Activated naive CD4-positive, alpha-beta T cell treated with anti-CD3 and anti-CD28 coated beads, Interleukin-2, amount 50 U/mL, for 24 hours (primary cell): ENCODE results near the gene GDF2.

Source experiments
- H3K27ac Mint-ChIP-seq: one replicate; pipeline ENCODE4 v1.8.0; 2021; ENCODE audit warnings: mild to moderate bottlenecking, mixed read lengths
- H3K27me3 Mint-ChIP-seq: one replicate; pipeline ENCODE4 v1.8.0; 2021; ENCODE audit warnings: mixed read lengths
- H3K36me3 Mint-ChIP-seq: one replicate; pipeline ENCODE4 v1.8.0; 2021; ENCODE audit warnings: mixed read lengths
- H3K4me1 Mint-ChIP-seq: one replicate; pipeline ENCODE4 v1.8.0; 2021; ENCODE audit warnings: mixed read lengths
- H3K4me3 Mint-ChIP-seq: one replicate; pipeline ENCODE4 v1.8.0; 2021; ENCODE audit warnings: mild to moderate bottlenecking, mixed read lengths
- H3K9me3 Mint-ChIP-seq: one replicate; pipeline ENCODE4 v1.8.0; 2021; ENCODE audit warnings: mixed read lengths

The GDF2 gene

DNA sequence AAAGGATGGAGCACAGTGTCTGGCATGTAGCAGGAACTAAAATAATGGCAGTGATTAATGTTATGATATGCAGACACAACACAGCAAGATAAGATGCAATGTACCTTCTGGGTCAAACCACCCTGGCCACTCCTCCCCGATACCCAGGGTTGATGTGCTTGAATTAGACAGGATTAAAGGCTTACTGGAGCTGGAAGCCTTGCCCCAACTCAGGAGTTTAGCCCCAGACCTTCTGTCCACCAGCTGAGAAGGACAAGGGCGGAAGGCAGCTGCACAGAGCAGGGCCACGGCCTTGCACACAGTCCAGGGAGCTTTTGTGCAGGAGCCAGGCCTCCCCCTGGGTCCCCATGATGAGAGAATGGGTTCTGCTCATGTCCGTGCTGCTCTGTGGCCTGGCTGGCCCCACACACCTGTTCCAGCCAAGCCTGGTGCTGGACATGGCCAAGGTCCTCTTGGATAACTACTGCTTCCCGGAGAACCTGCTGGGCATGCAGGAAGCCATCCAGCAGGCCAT lies 25.9 kb downstream of the GDF2 start, which contains the start of gene RBP3:
TSS of gene RBP3 (plus strand) at position 226 of the 514 bp plus-strand sequence. CDS start at position 348, 122 bp downstream.
- Mint-ChIP-seq H3K36me3 (no peaks in the 10 kb centered on the region), H3K9me3 (no peaks in the 10 kb centered on the region), H3K27ac (no peak within 1 kb of the TSS), H3K4me1 (no peaks in the 10 kb centered on the region), H3K4me3 (no peak within 1 kb of the TSS), H3K27me3 (no peaks in the 10 kb centered on the region)

DNA sequence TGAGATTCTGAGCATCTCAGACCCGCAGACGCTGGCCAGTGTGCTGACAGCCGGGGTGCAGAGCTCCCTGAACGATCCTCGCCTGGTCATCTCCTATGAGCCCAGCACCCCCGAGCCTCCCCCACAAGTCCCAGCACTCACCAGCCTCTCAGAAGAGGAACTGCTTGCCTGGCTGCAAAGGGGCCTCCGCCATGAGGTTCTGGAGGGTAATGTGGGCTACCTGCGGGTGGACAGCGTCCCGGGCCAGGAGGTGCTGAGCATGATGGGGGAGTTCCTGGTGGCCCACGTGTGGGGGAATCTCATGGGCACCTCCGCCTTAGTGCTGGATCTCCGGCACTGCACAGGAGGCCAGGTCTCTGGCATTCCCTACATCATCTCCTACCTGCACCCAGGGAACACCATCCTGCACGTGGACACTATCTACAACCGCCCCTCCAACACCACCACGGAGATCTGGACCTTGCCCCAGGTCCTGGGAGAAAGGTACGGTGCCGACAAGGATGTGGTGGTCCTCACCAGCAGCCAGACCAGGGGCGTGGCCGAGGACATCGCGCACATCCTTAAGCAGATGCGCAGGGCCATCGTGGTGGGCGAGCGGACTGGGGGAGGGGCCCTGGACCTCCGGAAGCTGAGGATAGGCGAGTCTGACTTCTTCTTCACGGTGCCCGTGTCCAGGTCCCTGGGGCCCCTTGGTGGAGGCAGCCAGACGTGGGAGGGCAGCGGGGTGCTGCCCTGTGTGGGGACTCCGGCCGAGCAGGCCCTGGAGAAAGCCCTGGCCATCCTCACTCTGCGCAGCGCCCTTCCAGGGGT lies 26.6 kb downstream of the GDF2 start:
- Mint-ChIP-seq H3K9me3 (no peaks in the 10 kb centered on the region), H3K36me3 (no peaks in the 10 kb centered on the region), H3K27me3 (no peaks in the 10 kb centered on the region), H3K4me1 (no peaks in the 10 kb centered on the region), H3K4me3 (no peak overlapping the region), H3K27ac (no peak overlapping the region)

DNA sequence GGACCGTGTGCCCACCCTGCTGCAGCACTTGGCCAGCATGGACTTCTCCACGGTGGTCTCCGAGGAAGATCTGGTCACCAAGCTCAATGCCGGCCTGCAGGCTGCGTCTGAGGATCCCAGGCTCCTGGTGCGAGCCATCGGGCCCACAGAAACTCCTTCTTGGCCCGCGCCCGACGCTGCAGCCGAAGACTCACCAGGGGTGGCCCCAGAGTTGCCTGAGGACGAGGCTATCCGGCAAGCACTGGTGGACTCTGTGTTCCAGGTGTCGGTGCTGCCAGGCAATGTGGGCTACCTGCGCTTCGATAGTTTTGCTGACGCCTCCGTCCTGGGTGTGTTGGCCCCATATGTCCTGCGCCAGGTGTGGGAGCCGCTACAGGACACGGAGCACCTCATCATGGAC lies 27.3 kb downstream of the GDF2 start:
- no peaks in the 10 kb centered on the region for H3K4me1 Mint-ChIP-seq
- no peak overlapping the region for H3K27ac Mint-ChIP-seq
- H3K36me3 Mint-ChIP-seq: no peaks in the 10 kb centered on the region
- no peaks in the 10 kb centered on the region for H3K27me3 Mint-ChIP-seq
- no peak overlapping the region for H3K4me3 Mint-ChIP-seq
- no peaks in the 10 kb centered on the region for H3K9me3 Mint-ChIP-seq

DNA sequence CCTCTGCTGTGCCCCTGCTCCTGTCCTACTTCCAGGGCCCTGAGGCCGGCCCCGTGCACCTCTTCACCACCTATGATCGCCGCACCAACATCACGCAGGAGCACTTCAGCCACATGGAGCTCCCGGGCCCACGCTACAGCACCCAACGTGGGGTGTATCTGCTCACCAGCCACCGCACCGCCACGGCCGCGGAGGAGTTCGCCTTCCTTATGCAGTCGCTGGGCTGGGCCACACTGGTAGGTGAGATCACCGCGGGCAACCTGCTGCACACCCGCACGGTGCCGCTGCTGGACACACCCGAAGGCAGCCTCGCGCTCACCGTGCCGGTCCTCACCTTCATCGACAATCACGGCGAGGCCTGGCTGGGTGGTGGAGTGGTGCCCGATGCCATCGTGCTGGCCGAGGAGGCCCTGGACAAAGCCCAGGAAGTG lies 27.7 kb downstream of the GDF2 start:
- Mint-ChIP-seq H3K4me3 (no peak overlapping the region), H3K27ac (no peak overlapping the region), H3K36me3 (no peaks in the 10 kb centered on the region)

DNA sequence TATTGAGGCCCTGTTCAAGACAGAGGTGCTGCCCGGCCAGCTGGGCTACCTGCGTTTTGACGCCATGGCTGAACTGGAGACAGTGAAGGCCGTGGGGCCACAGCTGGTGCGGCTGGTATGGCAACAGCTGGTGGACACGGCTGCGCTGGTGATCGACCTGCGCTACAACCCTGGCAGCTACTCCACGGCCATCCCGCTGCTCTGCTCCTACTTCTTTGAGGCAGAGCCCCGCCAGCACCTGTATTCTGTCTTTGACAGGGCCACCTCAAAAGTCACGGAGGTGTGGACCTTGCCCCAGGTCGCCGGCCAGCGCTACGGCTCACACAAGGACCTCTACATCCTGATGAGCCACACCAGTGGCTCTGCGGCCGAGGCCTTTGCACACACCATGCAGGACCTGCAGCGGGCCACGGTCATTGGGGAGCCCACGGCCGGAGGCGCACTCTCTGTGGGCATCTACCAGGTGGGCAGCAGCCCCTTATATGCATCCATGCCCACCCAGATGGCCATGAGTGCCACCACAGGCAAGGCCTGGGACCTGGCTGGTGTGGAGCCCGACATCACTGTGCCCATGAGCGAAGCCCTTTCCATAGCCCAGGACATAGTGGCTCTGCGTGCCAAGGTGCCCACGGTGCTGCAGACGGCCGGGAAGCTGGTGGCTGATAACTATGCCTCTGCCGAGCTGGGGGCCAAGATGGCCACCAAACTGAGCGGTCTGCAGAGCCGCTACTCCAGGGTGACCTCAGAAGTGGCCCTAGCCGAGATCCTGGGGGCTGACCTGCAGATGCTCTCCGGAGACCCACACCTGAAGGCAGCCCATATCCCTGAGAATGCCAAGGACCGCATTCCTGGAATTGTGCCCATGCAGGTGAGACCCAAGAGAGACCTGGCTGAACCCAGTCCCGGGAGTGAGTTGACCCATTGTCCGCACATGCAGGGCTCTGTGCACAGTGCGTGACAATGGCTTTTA lies 28.7 kb downstream of the GDF2 start:
- Mint-ChIP-seq H3K27ac (no peak overlapping the region), H3K4me1 (no peaks in the 10 kb centered on the region), H3K36me3 (no peaks in the 10 kb centered on the region), H3K4me3 (no peak overlapping the region), H3K27me3 (no peaks in the 10 kb centered on the region), H3K9me3 (no peaks in the 10 kb centered on the region)

More for the DNA sequence above, 27.7 kb downstream of the GDF2 start:
- Mint-ChIP-seq H3K4me1 (no peaks in the 10 kb centered on the region), H3K9me3 (no peaks in the 10 kb centered on the region), H3K27me3 (no peaks in the 10 kb centered on the region)

DNA sequence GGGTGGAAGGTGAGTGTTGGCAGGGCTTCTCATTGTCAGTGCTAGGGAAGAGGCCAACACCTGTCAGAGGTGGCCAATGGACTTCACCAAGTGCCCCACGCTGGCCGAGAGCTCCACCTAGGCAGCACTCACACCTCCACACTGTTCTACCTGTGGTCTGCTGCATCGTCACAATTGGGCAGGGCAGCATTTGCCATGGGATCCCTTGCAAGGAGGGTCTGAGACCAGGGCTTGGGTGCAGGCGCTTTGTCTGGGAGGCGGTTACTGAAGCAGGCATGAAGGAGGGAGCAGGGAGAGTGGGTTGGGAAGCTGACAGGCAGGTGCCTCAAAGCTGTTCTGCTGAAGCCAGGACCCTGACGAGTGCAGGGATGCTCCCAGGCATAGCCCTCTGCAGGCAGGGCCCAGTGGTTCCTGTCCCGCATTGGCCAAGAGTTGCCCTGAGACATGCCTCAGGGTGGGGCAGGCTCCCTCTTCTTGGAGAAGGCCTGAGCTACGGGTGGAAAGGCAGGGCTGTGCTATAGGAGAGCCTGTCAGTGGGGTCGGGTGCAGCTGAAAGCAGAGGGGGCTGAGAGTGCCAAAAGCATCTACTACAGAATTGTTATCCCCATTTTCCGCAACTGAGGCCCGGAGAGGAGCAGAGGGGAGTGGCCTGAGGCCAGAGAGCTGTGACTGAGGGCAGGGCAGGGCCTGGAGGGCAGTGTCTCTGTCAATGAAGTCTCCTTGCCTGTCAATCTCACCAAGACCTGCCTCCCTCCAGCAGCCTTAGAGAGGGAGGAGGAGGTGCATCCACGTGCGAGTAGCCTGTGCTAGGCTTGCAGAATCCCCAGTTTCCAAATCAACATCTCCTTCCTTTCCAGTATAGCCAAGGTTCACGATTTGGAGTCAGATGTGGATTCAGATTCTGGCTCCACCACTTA lies 29.9 kb downstream of the GDF2 start:
- Mint-ChIP-seq H3K36me3 (no peaks in the 10 kb centered on the region), H3K27ac (no peak overlapping the region)

DNA sequence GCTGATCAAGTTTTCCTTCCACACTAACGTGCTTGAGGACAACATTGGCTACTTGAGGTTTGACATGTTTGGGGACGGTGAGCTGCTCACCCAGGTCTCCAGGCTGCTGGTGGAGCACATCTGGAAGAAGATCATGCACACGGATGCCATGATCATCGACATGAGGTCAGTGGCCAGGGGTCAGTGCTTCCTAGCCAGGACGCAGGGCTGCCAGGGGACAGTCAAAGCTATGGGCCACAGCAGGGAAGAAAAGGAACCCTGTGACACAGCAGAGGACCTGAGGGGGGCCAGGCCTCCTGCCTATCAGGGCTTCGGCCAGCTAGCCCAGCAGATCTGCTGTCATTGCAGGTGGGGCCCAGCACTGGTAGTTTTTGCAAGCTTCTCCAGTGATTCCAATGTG lies 31.1 kb downstream of the GDF2 start:
- no peak overlapping the region for H3K4me3 Mint-ChIP-seq
- no peaks in the 10 kb centered on the region for H3K9me3 Mint-ChIP-seq
- H3K27me3 Mint-ChIP-seq: no peaks in the 10 kb centered on the region
- H3K36me3 Mint-ChIP-seq: no peaks in the 10 kb centered on the region
- H3K27ac Mint-ChIP-seq: no peak overlapping the region
- no peaks in the 10 kb centered on the region for H3K4me1 Mint-ChIP-seq

More for the DNA sequence above, 29.9 kb downstream of the GDF2 start:
- no peak overlapping the region for H3K4me3 Mint-ChIP-seq
- no peaks in the 10 kb centered on the region for H3K27me3 Mint-ChIP-seq
- H3K9me3 Mint-ChIP-seq: no peaks in the 10 kb centered on the region
- no peaks in the 10 kb centered on the region for H3K4me1 Mint-ChIP-seq

DNA sequence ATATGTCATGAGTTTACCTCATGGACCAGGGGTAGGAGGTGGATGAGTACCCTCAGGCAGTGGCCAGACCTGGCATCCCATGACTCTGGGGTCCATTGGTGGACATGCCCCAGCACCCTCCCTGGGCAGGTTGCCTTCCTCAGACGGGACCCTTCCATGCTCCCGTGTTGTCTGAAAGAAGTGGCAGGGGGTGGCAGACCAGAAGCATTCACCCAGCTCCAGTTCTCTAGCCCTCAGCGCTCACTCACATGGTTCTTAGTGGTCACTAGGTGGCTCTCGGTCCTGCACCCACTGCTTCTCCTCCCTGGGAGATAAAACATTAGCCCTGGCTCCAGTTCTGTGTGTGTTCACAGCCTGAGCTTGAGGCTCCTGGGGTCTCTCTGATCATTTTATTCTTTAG lies 31.9 kb downstream of the GDF2 start:
- Mint-ChIP-seq H3K27me3 (no peaks in the 10 kb centered on the region), H3K4me3 (no peak overlapping the region), H3K4me1 (no peaks in the 10 kb centered on the region), H3K27ac (no peak overlapping the region), H3K9me3 (no peaks in the 10 kb centered on the region), H3K36me3 (no peaks in the 10 kb centered on the region)

DNA sequence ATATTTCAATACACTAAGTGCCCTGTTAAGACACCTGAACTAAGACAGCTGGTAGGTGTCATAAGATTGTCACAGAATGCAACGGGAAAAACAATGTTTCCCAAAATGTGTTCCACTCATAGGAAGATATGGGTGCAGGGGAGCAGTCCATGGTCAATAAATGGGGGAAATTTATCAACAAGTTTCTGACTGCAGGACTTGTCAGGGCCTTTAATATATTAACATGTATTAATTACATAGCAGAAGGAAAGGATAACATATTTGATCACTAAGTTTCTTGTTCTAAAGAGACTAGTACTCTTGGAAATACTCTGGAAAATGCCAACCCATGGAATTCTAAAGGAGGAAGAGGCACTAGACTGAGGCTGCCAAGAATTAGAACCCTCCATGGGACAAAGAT lies 32.6 kb downstream of the GDF2 start:
- Mint-ChIP-seq H3K27me3 (no peaks in the 10 kb centered on the region), H3K27ac (no peak overlapping the region), H3K4me1 (no peaks in the 10 kb centered on the region), H3K9me3 (no peaks in the 10 kb centered on the region), H3K4me3 (no peak overlapping the region), H3K36me3 (no peaks in the 10 kb centered on the region)

DNA sequence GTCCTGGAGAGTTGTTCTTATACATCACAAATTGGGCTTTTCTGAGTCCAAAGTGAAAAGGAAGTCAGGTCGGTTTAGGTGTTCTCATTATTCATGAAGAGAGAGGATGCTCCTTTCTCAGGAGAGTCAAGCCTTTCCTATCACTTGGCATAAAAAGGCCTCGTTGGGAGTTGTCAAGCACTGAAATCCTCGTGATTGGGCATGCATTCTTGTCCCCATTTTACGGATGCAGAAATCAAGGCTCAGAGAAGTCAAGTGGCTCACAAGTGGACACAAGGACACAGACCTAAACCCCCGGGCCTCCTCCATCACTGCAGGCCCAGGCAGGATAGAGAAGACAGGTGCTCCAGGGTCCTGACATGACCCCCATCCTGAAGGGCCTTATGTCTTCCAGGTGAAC lies 34.5 kb downstream of the GDF2 start:
- no peaks in the 10 kb centered on the region for H3K27me3 Mint-ChIP-seq
- no peak overlapping the region for H3K4me3 Mint-ChIP-seq
- H3K4me1 Mint-ChIP-seq: no peaks in the 10 kb centered on the region
- no peak overlapping the region for H3K27ac Mint-ChIP-seq
- no peaks in the 10 kb centered on the region for H3K36me3 Mint-ChIP-seq
- H3K9me3 Mint-ChIP-seq: no peaks in the 10 kb centered on the region

DNA sequence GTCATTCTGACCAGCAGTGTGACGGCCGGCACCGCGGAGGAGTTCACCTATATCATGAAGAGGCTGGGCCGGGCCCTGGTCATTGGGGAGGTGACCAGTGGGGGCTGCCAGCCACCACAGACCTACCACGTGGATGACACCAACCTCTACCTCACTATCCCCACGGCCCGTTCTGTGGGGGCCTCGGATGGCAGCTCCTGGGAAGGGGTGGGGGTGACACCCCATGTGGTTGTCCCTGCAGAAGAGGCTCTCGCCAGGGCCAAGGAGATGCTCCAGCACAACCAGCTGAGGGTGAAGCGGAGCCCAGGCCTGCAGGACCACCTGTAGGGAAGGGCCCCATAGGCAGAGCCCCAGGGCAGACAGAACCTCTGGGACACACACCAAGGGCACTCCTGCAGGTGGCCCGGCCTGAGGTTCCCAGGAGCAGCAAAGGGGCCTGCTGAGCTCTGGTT lies 34.9 kb downstream of the GDF2 start:
- H3K27ac Mint-ChIP-seq: no peak overlapping the region
- H3K9me3 Mint-ChIP-seq: no peaks in the 10 kb centered on the region
- no peak overlapping the region for H3K4me3 Mint-ChIP-seq
- no peaks in the 10 kb centered on the region for H3K36me3 Mint-ChIP-seq
- H3K27me3 Mint-ChIP-seq: no peaks in the 10 kb centered on the region
- H3K4me1 Mint-ChIP-seq: no peaks in the 10 kb centered on the region

DNA sequence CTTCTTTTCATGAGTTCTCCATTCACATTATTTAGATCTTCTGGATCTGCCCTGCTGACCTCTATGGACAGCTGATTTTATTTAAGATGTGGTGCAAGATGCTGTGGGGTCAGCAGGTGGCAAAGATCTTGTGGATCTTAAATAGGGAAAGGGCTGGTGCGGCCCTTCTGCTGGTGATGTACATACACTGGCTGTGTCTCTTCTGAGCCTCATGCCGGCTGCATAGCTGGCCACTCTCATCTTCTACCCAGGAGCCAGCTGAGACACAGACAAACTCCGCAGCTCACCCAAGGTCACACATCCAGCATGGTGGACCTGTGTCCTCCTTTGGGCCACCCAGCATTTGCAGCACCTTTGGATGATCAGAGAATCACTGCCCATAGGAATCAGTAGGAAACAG lies 35.7 kb downstream of the GDF2 start:
- Mint-ChIP-seq H3K4me3 (no peak overlapping the region), H3K9me3 (no peaks in the 10 kb centered on the region), H3K4me1 (no peaks in the 10 kb centered on the region)

DNA sequence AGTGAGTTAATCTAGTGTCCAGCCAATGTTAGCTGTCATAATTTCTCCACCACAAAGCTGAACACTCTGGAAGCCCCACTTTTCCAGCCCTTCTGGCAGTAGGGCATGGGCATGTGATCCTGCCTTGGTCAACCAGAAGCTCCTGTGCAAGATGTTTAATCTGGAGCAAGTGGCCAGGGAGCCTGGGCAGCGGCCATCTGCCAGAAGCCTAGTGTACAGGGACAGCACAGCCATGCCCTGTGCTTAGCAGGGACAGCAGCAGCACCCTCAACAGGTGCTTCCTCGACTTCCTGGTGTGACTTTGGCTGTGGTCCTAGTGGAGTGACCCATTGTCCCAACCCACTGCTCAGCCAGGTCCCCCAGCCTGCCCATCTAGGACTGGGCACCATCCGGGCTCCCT lies 36.2 kb downstream of the GDF2 start:
- Mint-ChIP-seq H3K4me1 (no peaks in the 10 kb centered on the region), H3K9me3 (no peaks in the 10 kb centered on the region), H3K27ac (no peak overlapping the region), H3K36me3 (no peaks in the 10 kb centered on the region), H3K27me3 (no peaks in the 10 kb centered on the region), H3K4me3 (no peak overlapping the region)

More for the DNA sequence above, 35.7 kb downstream of the GDF2 start:
- no peaks in the 10 kb centered on the region for H3K36me3 Mint-ChIP-seq
- H3K27me3 Mint-ChIP-seq: no peaks in the 10 kb centered on the region
- H3K27ac Mint-ChIP-seq: no peak overlapping the region

DNA sequence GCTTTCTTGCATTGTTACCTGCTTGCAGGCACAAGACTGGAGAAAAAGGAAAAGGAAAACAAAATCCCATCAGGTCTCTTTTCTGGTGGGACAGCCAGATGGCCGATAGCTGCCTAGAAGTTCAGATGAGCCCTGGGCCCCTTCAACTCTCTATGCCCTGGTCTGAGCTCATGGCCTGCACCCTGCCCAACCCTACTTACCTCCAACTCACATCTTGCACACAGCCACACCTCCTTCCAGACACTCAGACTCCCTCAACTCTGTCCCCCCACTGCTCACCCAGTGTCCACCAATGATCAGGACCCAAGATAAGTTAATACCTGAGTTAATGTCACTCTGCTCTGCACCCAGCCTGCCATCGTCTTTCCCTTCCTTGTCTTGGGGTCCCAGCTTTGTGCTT lies 36.8 kb downstream of the GDF2 start:
- Mint-ChIP-seq H3K4me1 (no peaks in the 10 kb centered on the region), H3K4me3 (no peak overlapping the region), H3K9me3 (no peaks in the 10 kb centered on the region), H3K27me3 (no peaks in the 10 kb centered on the region), H3K36me3 (no peaks in the 10 kb centered on the region), H3K27ac (no peak overlapping the region)
